ENCODE data around the gene MYL9. TPM values are rescaled to one million over a fixed set of nuclear protein-coding genes. Genes with fewer than 3 reads are reported as not detected.

The MYL9 gene
- total RNA-seq = 246 TPM

DNA sequence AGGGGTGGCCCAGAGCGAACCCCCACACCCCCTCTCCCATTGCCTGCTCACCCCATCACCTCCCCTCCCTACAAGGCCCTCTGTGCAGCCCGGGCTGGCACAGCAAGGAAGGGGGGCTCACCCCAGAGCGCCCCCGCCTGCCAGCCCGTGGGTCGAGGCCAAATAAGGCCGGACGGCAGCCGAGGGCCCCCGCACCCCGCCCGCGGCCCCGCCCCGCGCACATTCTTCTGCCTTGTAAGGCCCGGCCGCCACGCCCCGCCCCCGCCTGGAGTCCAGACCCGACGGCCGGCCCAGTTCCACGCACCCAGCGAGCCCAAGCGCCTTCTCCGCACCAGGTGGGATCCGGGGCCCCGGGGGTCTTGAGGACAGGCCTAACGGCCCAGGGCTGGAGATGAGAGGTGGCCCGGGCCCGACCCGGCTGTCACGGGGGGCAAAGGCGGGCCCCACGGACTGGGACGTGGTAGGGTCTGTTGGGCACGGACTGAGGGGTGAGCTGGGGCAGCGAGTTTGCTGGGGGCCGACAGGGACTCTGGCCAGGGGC lies at the start of gene MYL9:
TSS of gene MYL9 (plus strand) at position 293 of the 541 bp plus-strand sequence. CDS start 3,366 bp downstream, outside the sequence.
- Histone ChIP-seq H3K9me3 (no peaks in the 10 kb centered on the region), H3K36me3 (no peaks in the 10 kb centered on the region), H3K4me3 (peak within 1 kb of the TSS; percentile 62 to 77), H3K27me3 (no peaks in the 10 kb centered on the region), H3K27ac (peak within 1 kb of the TSS; percentile 94), H3K4me1 (peaks cover 34% of the 10 kb centered on the region)
- intact Hi-C loops (cut with DNase I) = loop anchor here (5.0 kb wide), 1 partner anchor 79 kb away; no protein-coding TSS in a partner anchor
- TF ChIP-seq, protein P1, sequence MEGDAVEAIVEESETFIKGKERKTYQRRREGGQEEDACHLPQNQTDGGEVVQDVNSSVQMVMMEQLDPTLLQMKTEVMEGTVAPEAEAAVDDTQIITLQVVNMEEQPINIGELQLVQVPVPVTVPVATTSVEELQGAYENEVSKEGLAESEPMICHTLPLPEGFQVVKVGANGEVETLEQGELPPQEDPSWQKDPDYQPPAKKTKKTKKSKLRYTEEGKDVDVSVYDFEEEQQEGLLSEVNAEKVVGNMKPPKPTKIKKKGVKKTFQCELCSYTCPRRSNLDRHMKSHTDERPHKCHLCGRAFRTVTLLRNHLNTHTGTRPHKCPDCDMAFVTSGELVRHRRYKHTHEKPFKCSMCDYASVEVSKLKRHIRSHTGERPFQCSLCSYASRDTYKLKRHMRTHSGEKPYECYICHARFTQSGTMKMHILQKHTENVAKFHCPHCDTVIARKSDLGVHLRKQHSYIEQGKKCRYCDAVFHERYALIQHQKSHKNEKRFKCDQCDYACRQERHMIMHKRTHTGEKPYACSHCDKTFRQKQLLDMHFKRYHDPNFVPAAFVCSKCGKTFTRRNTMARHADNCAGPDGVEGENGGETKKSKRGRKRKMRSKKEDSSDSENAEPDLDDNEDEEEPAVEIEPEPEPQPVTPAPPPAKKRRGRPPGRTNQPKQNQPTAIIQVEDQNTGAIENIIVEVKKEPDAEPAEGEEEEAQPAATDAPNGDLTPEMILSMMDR (IDR thresholded peaks at IDR 0.05) = no peak
- TF ChIP-seq POLR2A (IDR thresholded peaks at IDR 0.05) (peak in 1 of 2 donors; percentile 50), POLR2AphosphoS5 (IDR thresholded peaks at IDR 0.05; ENCODE audit: insufficient read depth in 1 of 2, low read depth in 1 of 2) (peak in 1 of 2 donors; percentile 88)
- no peak for DNase-seq (ENCODE audit: extremely low spot score in 2 of 2)

DNA sequence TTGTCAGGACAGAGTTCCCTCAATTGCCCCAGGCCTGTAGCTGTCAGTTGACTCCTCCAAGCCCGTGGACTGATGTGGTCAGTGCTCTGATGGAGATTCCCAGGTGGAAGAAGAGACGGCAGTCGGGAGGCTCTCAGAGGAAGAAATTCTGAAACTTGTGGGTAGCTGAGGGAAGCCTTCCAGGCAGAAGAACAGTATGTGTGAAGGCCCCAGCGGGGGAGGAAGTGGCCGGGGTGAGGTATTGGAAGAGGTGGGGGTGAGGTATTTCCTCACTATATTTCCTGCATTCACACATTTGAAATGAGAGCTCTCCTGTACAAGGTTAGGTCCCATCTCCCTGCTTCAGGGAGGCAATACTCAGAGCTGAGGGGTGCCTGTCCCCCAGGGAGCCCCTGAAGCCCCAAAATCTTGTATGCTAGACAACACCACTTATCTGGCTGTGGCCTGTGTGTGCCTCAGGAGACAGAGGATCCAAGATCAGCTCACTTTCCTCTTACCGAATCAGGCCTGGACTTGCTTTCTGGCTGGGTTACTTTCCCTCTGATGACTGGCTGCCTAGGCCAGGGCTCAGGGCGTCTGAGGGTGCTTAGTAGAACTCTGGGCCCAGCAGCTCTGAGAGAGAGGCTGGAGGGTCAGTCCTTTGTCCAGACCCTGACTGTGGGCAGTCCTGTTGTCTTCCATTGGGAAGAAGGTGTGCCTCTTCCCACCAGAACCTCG lies 49.3 kb upstream of the MYL9 start:
- H3K27me3 ChIP-seq = no peaks in the 10 kb centered on the region
- intact Hi-C loops (cut with DNase I) = no loop called here
- DNase-seq (ENCODE audit: extremely low spot score in 2 of 2) = no peak

DNA sequence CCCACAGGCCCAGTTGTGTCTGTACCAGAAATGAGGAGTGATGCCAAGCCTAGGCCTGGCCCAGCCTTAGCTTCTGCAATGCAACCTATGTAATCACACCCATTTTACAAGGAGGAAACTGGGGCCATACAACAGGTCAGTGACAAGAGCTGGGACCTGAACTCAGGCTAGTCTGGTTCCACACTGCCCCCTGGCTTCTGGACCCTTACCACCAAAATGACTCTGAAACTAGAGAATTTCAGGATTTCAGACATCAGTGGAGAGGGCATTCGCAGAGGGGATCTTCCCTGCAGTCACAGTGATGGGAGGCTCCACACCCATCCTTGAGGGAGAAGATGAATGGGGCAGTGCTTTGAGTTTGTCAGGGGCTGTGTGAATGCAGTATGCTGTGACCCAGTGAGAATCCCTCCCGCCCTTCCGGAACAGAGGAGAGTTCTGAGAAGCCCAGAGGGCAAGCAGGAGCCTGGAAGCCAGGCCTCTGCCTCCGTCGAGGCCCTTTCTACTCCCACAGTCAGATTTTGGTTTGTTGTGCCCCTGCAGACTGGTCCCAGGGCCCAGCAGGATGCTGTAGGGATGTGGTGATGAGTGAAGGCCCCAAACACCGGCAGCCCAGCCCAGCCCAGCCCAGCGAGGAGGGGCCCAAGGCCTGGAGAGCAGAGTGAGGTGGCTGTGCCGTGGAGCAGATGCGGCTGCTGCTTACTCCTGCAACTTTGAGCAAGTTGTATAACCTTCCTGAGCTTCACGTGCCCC lies 48.1 kb upstream of the MYL9 start:
- Histone ChIP-seq H3K27ac (peak overlapping the region; percentile 70), H3K4me1 (peaks cover 64% of the 10 kb centered on the region), H3K9me3 (no peaks in the 10 kb centered on the region), H3K4me3 (no peak overlapping the region), H3K36me3 (peaks cover 0 to 17% of the 10 kb centered on the region in 2 donors), H3K27me3 (no peaks in the 10 kb centered on the region)
- no peak for DNase-seq (ENCODE audit: extremely low spot score in 2 of 2)
- intact Hi-C loops (cut with DNase I) = no loop called here
- TF ChIP-seq POLR2A (IDR thresholded peaks at IDR 0.05) = no peak
- TF ChIP-seq, protein P1 (IDR thresholded peaks at IDR 0.05) = peak in 1 of 3 experiments; percentile 21

More for the DNA sequence above, 49.3 kb upstream of the MYL9 start:
- Histone ChIP-seq H3K27ac (peak overlapping the region; percentile 70), H3K36me3 (peaks cover 0 to 6% of the 10 kb centered on the region in 2 donors), H3K4me1 (peaks cover 69% of the 10 kb centered on the region), H3K9me3 (no peaks in the 10 kb centered on the region), H3K4me3 (no peak overlapping the region)
- no peak for TF ChIP-seq POLR2AphosphoS5 (IDR thresholded peaks at IDR 0.05; ENCODE audit: insufficient read depth in 1 of 2, low read depth in 1 of 2)
- TF ChIP-seq, protein P1 (IDR thresholded peaks at IDR 0.05) = no peak
- TF ChIP-seq POLR2A (IDR thresholded peaks at IDR 0.05) = no peak

DNA sequence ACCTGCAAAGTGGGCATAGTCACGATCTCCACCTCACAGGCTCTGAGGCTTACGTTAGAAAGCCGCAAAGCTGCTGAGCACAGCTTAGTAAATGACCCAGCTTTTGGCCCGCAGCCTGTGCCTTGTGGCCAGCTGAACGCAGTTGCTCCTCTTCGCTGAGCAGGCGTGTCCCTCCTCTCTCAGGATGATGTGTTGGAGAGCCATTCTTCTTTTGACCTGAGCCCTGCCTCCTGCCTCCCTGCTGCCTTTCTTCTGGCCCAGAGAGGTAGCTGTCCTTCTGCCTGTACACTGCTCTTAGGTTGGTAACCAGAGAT lies 47.6 kb upstream of the MYL9 start:
- no peak for DNase-seq (ENCODE audit: extremely low spot score in 2 of 2)
- Histone ChIP-seq H3K4me3 (no peak overlapping the region), H3K36me3 (peaks cover 0 to 23% of the 10 kb centered on the region in 2 donors), H3K27me3 (no peaks in the 10 kb centered on the region), H3K27ac (peak overlapping the region; percentile 70), H3K4me1 (peaks cover 64% of the 10 kb centered on the region), H3K9me3 (no peaks in the 10 kb centered on the region)
- intact Hi-C loops (cut with DNase I) = no loop called here
- TF ChIP-seq, protein P1 (IDR thresholded peaks at IDR 0.05) = no peak
- no peak for TF ChIP-seq POLR2A (IDR thresholded peaks at IDR 0.05)
- peak in 1 of 2 donors; percentile 50 for TF ChIP-seq POLR2AphosphoS5 (IDR thresholded peaks at IDR 0.05; ENCODE audit: insufficient read depth in 1 of 2, low read depth in 1 of 2)

All from vagina (tissue), 2 donors.